IMR-90 (cell line): ENCODE measurements around the gene R3HDM2. TPM values are rescaled to one million over a fixed set of nuclear protein-coding genes. Genes with fewer than 3 reads are reported as not detected.
A peak's percentile ranks its signal among the peaks of the same experiment; 100 is the strongest.

Experiments used
- ATAC-seq: fragments of 200-7000 bp; cut with Tn5 transposase; 2 replicates; pipeline ENCODE4 v1.9.1; 2020; ENCODE audit warnings: low read depth, mild to moderate bottlenecking, moderate library complexity
- BruUV-seq: library from RNA; stranded (reverse); fragments of 400-500 nt; replicated peaks from 2 replicates; lab custom pipeline; 2021; lab: Mats Ljungman, UMichigan
- CTCF ChIA-PET: fragments of 300-600 bp; formaldehyde crosslinking; extraction: SDS; loops from one replicate; lab custom pipeline; 2021; ENCODE audit warnings: antibody characterized with exemption; lab: Yijun Ruan, JAX
- POLR2A ChIA-PET: fragments of 300-600 bp; sonication (Branson Sonifier 250); formaldehyde crosslinking; loops from one replicate; lab custom pipeline; 2022; ENCODE audit warnings: antibody characterized with exemption; ENCODE audit not compliant: unreplicated experiment; lab: Charles Lee
- DNase-seq: peaks from one replicate; pipeline ENCODE4 v3.0.0; 2013
- H2AFZ ChIP-seq: replicated peaks from 2 replicates; pipeline ENCODE3; 2013; ENCODE audit warnings: low read length, mild to moderate bottlenecking; ENCODE audit not compliant: poor library complexity
- H2AK5ac ChIP-seq: 2 replicates; pipeline ENCODE4 v1.6.1; 2013; ENCODE audit warnings: low read depth, low read length, inconsistent platforms
- H2AK9ac ChIP-seq: replicated peaks from 2 replicates; pipeline ENCODE3; 2013; ENCODE audit warnings: mild to moderate bottlenecking, low read depth, low read length, moderate library complexity; ENCODE audit not compliant: poor library complexity
- H2BK120ac ChIP-seq: 2 replicates; pipeline ENCODE4 v1.6.1; 2013; ENCODE audit warnings: low read depth, low read length, inconsistent platforms
- H2BK15ac ChIP-seq: 3 replicates; pipeline ENCODE4 v1.6.1; 2013; ENCODE audit warnings: low read depth, low read length, inconsistent platforms
- H2BK20ac ChIP-seq: 2 replicates; pipeline ENCODE4 v1.6.1; 2013; ENCODE audit warnings: low read depth, mild to moderate bottlenecking, inconsistent platforms, low read length, moderate library complexity
- H2BK5ac ChIP-seq: 2 replicates; pipeline ENCODE4 v1.6.1; 2013; ENCODE audit warnings: mild to moderate bottlenecking, low read depth, low read length, inconsistent platforms; ENCODE audit not compliant: poor library complexity, severe bottlenecking
- H3K14ac ChIP-seq: replicated peaks from 2 replicates; pipeline ENCODE4 v1.6.1; 2013; ENCODE audit warnings: low read depth, low read length, inconsistent platforms
- H3K18ac ChIP-seq: 2 replicates; pipeline ENCODE4 v1.6.1; 2013; ENCODE audit warnings: low read depth, low read length, control low read depth
- H3K23ac ChIP-seq: 2 replicates; pipeline ENCODE4 v1.6.1; 2013; ENCODE audit warnings: low read depth, low read length, inconsistent platforms
- H3K27ac ChIP-seq: 2 replicates; pipeline ENCODE4 v1.5.1; 2013; ENCODE audit warnings: mild to moderate bottlenecking, control low read depth, low read length; ENCODE audit not compliant: insufficient read depth
- H3K27me3 ChIP-seq: 2 replicates; pipeline ENCODE4 v1.6.1; 2013; ENCODE audit warnings: low read length; ENCODE audit not compliant: control insufficient read depth, insufficient read depth
- H3K36me3 ChIP-seq: 2 replicates; pipeline ENCODE4 v1.6.1; 2013; ENCODE audit warnings: low read length, mixed read lengths; ENCODE audit not compliant: control insufficient read depth, insufficient read depth
- H3K4ac ChIP-seq: 2 replicates; pipeline ENCODE4 v1.6.1; 2013; ENCODE audit warnings: low read depth, low read length, inconsistent platforms
- H3K4me1 ChIP-seq: 2 replicates; pipeline ENCODE4 v1.6.1; 2013; ENCODE audit warnings: low read length, mixed read lengths; ENCODE audit not compliant: control insufficient read depth, insufficient read depth
- H3K4me2 ChIP-seq: 2 replicates; pipeline ENCODE4 v1.6.1; 2013; ENCODE audit warnings: low read depth, mild to moderate bottlenecking, control low read depth, low read length, moderate library complexity
- H3K4me3 ChIP-seq: 2 replicates; pipeline ENCODE4 v1.5.1; 2013; ENCODE audit warnings: low read depth, mild to moderate bottlenecking, control low read depth, low read length, moderate library complexity; ENCODE audit not compliant: insufficient read depth
- H3K56ac ChIP-seq: 2 replicates; pipeline ENCODE4 v1.6.1; 2013; ENCODE audit warnings: low read length, inconsistent platforms; ENCODE audit not compliant: insufficient read depth; ENCODE audit errors: extremely low read depth
- H3K79me1 ChIP-seq, 2 experiments: 2 replicates each; pipeline ENCODE4 v1.6.1; 2013; ENCODE audit warnings: low read length in 2 of 2, inconsistent platforms in 1 of 2, low read depth in 1 of 2
- H3K9ac ChIP-seq: 2 replicates; pipeline ENCODE4 v1.6.1; 2013; ENCODE audit warnings: low read depth, low read length, control low read depth
- H3K9me1 ChIP-seq: 2 replicates; pipeline ENCODE4 v1.6.1; 2013; ENCODE audit warnings: low read length, inconsistent platforms; ENCODE audit not compliant: insufficient read depth
- H3K9me3 ChIP-seq: 2 replicates; pipeline ENCODE4 v1.6.1; 2013; ENCODE audit warnings: low read length; ENCODE audit not compliant: control insufficient read depth, insufficient read depth
- H4K20me1 ChIP-seq: 2 replicates; pipeline ENCODE4 v1.6.1; 2013; ENCODE audit warnings: low read length, inconsistent platforms; ENCODE audit not compliant: insufficient read depth
- H4K5ac ChIP-seq: 2 replicates; pipeline ENCODE4 v1.6.1; 2013; ENCODE audit warnings: mild to moderate bottlenecking, low read depth, low read length, control low read depth
- H4K8ac ChIP-seq, 2 experiments: 2 replicates each; pipeline ENCODE4 v1.6.1; 2013; ENCODE audit warnings: low read depth in 2 of 2, low read length in 2 of 2, control low read depth in 1 of 2, inconsistent platforms in 1 of 2
- H4K91ac ChIP-seq: 2 replicates; pipeline ENCODE4 v1.6.1; 2013; ENCODE audit warnings: low read depth, low read length, inconsistent platforms; ENCODE audit not compliant: insufficient read depth
- CEBPB ChIP-seq: IDR thresholded peaks from 2 replicates; pipeline ENCODE4 v1.6.1; 2012; ENCODE audit warnings: low read depth, low read length, improper control_type of control experiment
- CHD1 ChIP-seq: IDR thresholded peaks from 2 replicates; pipeline ENCODE4 v1.6.1; 2012; ENCODE audit warnings: low read depth, low read length, improper control_type of control experiment
- MAZ ChIP-seq: IDR thresholded peaks from 2 replicates; pipeline ENCODE4 v1.6.1; 2012; ENCODE audit warnings: low read depth, mild to moderate bottlenecking, low read length, improper control_type of control experiment, moderate library complexity, borderline replicate concordance
- SMC3 ChIP-seq: fragments of 150-350 bp; IDR thresholded peaks from 2 replicates; pipeline ENCODE4 v1.6.1; 2016; ENCODE audit warnings: low read depth, mild to moderate bottlenecking, antibody characterized with exemption, low read length, moderate library complexity
- dilution Hi-C: fragments of 300-500 bp; cut with HindIII; formaldehyde crosslinking; loops from one replicate; pipeline ENCODE4 v1.14.3; 2018; ENCODE audit warnings: low sequenced_read_pairs; ENCODE audit not compliant: unreplicated experiment
- in situ Hi-C: fragments of 300-500 bp; cut with MboI; formaldehyde crosslinking; loops from 3 replicates; pipeline ENCODE4 v1.14.3; 2019; ENCODE audit warnings: low sequenced_read_pairs, inconsistent platforms, mixed read lengths
- intact Hi-C: fragments of 100-400 bp; cut with micrococcal nuclease; formaldehyde crosslinking; loops from 2 replicates; pipeline ENCODE4 v1.10.0; 2022
- polyA plus RNA-seq, 3 experiments: library from polyadenylated mRNA; depleted of rRNA; stranded (reverse); fragments of >200 nt; gene quantifications; 2 replicates each; pipeline ENCODE4 v1.2.3, GENCODE V29; 2012; ENCODE audit warnings: low replicate concordance in 1 of 3
- total RNA-seq: library from RNA; depleted of rRNA; stranded (reverse); fragments of >200 nt; gene quantifications from 2 replicates; pipeline ENCODE4 v1.2.3, GENCODE V29; 2012

Gene R3HDM2
- total and polyA plus RNA-seq, 2 of the 4 experiments (the other 2 are of a cell fraction), result 7.5 to 28.4 TPM

DNA sequence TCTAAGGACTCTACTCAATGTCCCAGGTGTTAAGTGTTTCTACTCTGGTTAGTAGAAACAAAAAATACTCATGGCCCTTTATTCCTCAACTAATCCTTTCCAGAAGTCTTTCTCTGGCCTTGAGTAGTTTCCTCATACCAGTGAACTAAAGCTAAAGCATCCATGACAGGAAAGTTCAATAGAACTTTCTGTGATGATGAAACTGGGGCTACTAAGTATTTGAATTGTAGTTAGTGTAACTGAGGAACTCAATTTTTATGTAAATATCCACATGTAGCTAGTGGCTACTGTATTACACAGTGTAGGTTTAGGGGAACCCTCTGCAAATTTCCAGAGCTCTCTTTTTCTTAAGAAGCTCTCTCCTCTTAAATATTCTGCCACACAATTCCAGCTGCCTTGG lies 63.7 kb downstream of the R3HDM2 start:
- no peak overlapping the region for H2AK5ac ChIP-seq
- no peak overlapping the region for H4K5ac ChIP-seq
- H3K56ac ChIP-seq, result no peak overlapping the region
- dilution Hi-C loops (no loop called here), intact Hi-C loops (no loop called here), in situ Hi-C loops (no loop called here)
- TF ChIP-seq MAZ (no peak), SMC3 (no peak), CHD1 (no peak), CEBPB (0 out of 2 replicates have a peak, but pooled peaks have one; percentile 35)
- no peak overlapping the region for H3K9ac ChIP-seq
- peaks cover 5% of the 10 kb centered on the region; the same call in 1 of the 2 replicates for H3K9me1 ChIP-seq
- no peak overlapping the region for H3K4ac ChIP-seq
- H3K36me3 ChIP-seq, result peaks cover 2% of the 10 kb centered on the region; the same call in 1 of the 2 replicates
- peaks cover 4% of the 10 kb centered on the region for H3K9me3 ChIP-seq
- no peak overlapping the region for H2BK15ac ChIP-seq
- no peaks in the 10 kb centered on the region for H3K27me3 ChIP-seq
- no TSS peak for BruUV-seq
- CTCF ChIA-PET, result no interaction called here
- H3K4me2 ChIP-seq, result no peak overlapping the region
- H3K14ac ChIP-seq, result no peak overlapping the region
- peaks cover 12 to 29% of the 10 kb centered on the region in 2 experiments for H3K79me1 ChIP-seq
- H2BK120ac ChIP-seq, result no peak overlapping the region
- no peak overlapping the region for H2AK9ac ChIP-seq
- POLR2A ChIA-PET, result no interaction called here
- no peak overlapping the region for H4K8ac ChIP-seq
- no peak overlapping the region for H4K91ac ChIP-seq
- H3K4me3 ChIP-seq, result no peak overlapping the region
- H2BK20ac ChIP-seq, result no peak overlapping the region
- no peak overlapping the region for H3K18ac ChIP-seq
- DNase-seq (peak; percentile 5), ATAC-seq (no peak)
- no peak overlapping the region for H3K27ac ChIP-seq
- no peak overlapping the region for H3K23ac ChIP-seq
- no peaks in the 10 kb centered on the region for H4K20me1 ChIP-seq
- H3K4me1 ChIP-seq, result peaks cover 8% of the 10 kb centered on the region
- H2AFZ ChIP-seq, result no peak overlapping the region
- H2BK5ac ChIP-seq, result no peak overlapping the region
